Measurements from ENCODE around the gene GPA33. TPM values are rescaled to one million over a fixed set of nuclear protein-coding genes. Genes with fewer than 3 reads are reported as not detected.

GPA33 gene
- polyA plus RNA-seq (ENCODE audit: insufficient read length), result 1.1 TPM
- long read RNA-seq, donor 1, result 0 reads
- long read RNA-seq, donor 2, partial matches to known transcripts, result 0 of 1 reads
- long read RNA-seq, donor 2, other reads (novel, unspliced or antisense), result 0 of 1 reads
- long read RNA-seq, donor 3, result 0 reads
- long read RNA-seq, donor 4, result 0 reads
- long read RNA-seq, donor 5, result 0 reads
- long read RNA-seq, donor 6, result 0 reads
- long read RNA-seq, donor 7, result 0 reads
- long read RNA-seq, donor 8, result 0 reads

- no peak for DNase-seq
These were observed at the start of gene GPA33 for GRCh38 chr1:167090314-167090942. TSS of gene GPA33 (minus strand) at chr1:167090377. CDS start at chr1:167090287, 90 bp downstream.

GRCh38 chr1:167138703-167139102 lies 48.5 kb upstream of the GPA33 start:
- DNase-seq, result no peak

- DNase-seq, result no peak
These were observed 47.8 kb upstream of the GPA33 start for GRCh38 chr1:167137793-167138510.

GRCh38 chr1:167137332-167137781 lies 47.2 kb upstream of the GPA33 start:
- DNase-seq, result no peak

- DNase-seq, result no peak
These were observed 46.6 kb upstream of the GPA33 start for GRCh38 chr1:167136806-167137205.

- no peak for DNase-seq
These were observed 46.0 kb upstream of the GPA33 start for GRCh38 chr1:167136191-167136614.

GRCh38 chr1:167135281-167135840 lies 45.2 kb upstream of the GPA33 start:
- DNase-seq, result no peak

- no peak for DNase-seq
These were observed 42.3 kb upstream of the GPA33 start for GRCh38 chr1:167132301-167133010.

- no peak for DNase-seq
These were observed 40.8 kb upstream of the GPA33 start for GRCh38 chr1:167130829-167131510.

GRCh38 chr1:167128261-167129227 lies 38.4 kb upstream of the GPA33 start:
- DNase-seq, result no peak

- no peak for DNase-seq
These were observed 37.5 kb upstream of the GPA33 start for GRCh38 chr1:167127661-167128060.

- DNase-seq, result no peak
These were observed 37.1 kb upstream of the GPA33 start for GRCh38 chr1:167127236-167127635.

- no peak for DNase-seq
These were observed 36.6 kb upstream of the GPA33 start for GRCh38 chr1:167126811-167127210.

GRCh38 chr1:167126317-167126716 lies 36.1 kb upstream of the GPA33 start:
- DNase-seq, result no peak

- no peak for DNase-seq
These were observed 32.4 kb upstream of the GPA33 start for GRCh38 chr1:167122568-167122967.

GRCh38 chr1:167122121-167122480 lies 31.9 kb upstream of the GPA33 start:
- no peak for DNase-seq

GRCh38 chr1:167121375-167122120 lies 31.4 kb upstream of the GPA33 start:
- peak; percentile 40 for DNase-seq

- DNase-seq, result no peak
These were observed 30.7 kb upstream of the GPA33 start for GRCh38 chr1:167120899-167121298.

GRCh38 chr1:167119696-167120095 lies 29.5 kb upstream of the GPA33 start:
- no peak for DNase-seq

- DNase-seq, result no peak
These were observed 28.0 kb upstream of the GPA33 start for GRCh38 chr1:167118188-167118587.
